Thyroid gland (tissue), 4 donors: ENCODE measurements around the gene UBASH3B. TPM values are rescaled to one million over a fixed set of nuclear protein-coding genes. Genes with fewer than 3 reads are reported as not detected.

Experiments used
- DNase-seq, 2 donors: peaks; one replicate each; pipeline ENCODE4 v3.0.0-alpha.2; 2019
- H3K27ac ChIP-seq, 3 donors: fragments of 200-600 bp; sonication (generic); 1 replicate in 2 of 3; 2 replicates in 1 of 3; pipeline ENCODE4 v1.5.1; 2016 to 2019; ENCODE audit warnings: mild to moderate bottlenecking in 1 of 3, moderate library complexity in 1 of 3
- H3K27me3 ChIP-seq: fragments of 200-600 bp; sonication (generic); one replicate; pipeline ENCODE4 v1.5.1; 2019
- H3K36me3 ChIP-seq, 2 donors: fragments of 200-600 bp; sonication (generic); one replicate each; pipeline ENCODE4 v1.5.1; 2016 to 2019
- H3K4me1 ChIP-seq, 2 donors: fragments of 200-600 bp; sonication (generic); one replicate each; pipeline ENCODE4 v1.5.1; 2017 to 2019
- H3K4me3 ChIP-seq, 3 donors: fragments of 200-600 bp; sonication (generic); replicated peaks in 1 of 3; 1 replicate in 2 of 3; 2 replicates in 1 of 3; pipeline ENCODE4 v1.5.1; 2016; ENCODE audit warnings: mild to moderate bottlenecking in 1 of 3
- H3K9me3 ChIP-seq: fragments of 200-600 bp; sonication (generic); one replicate; pipeline ENCODE4 v1.5.1; 2017
- POLR2A ChIP-seq, 2 donors: fragments of 450-650 bp; IDR thresholded peaks; one replicate each; pipeline ENCODE4 v1.6.1; 2017; ENCODE audit warnings: antibody characterized with exemption in 2 of 2, mild to moderate bottlenecking in 2 of 2, moderate library complexity in 1 of 2
- WGBS, 2 donors: methylation state at CpG; one replicate each; pipeline ENCODE4 v1.1.5; 2017; 5-methylcytosine and 5-hydroxymethylcytosine counted together
- intact Hi-C: fragments of 100-400 bp; cut with DNase I; formaldehyde crosslinking; loops from one replicate; pipeline ENCODE4 v1.15.1; 2023
- total RNA-seq, 4 donors: library from RNA; depleted of rRNA; stranded (reverse); fragments of >200 nt; gene quantifications; one replicate each; pipeline ENCODE4 v1.2.3, GENCODE V29; 2016
- TF ChIP-seq, protein P1 (sequence below), 6 experiments: fragments of 200-600 bp in 3 of 6; fragments of 450-650 bp in 3 of 6; sonication (generic) in 3 of 6; IDR thresholded peaks; one replicate each; pipeline ENCODE4 v1.5.1; 2016 to 2019; ENCODE audit warnings: antibody characterized with exemption in 6 of 6, mild to moderate bottlenecking in 2 of 6, inconsistent platforms in 1 of 6, moderate library complexity in 1 of 6

UBASH3B gene
- total RNA-seq, 4 donors from 2014 or later, result 4.3 to 16.6 (median 9.1) TPM

- Histone ChIP-seq H3K9me3 (no peaks in the 10 kb centered on the region), H3K4me3 (no peak overlapping the region), H3K4me1 (peaks cover 3 to 14% of the 10 kb centered on the region in 2 donors), H3K27ac (peak overlapping the region in 2 of 3 donors; percentile 27 to 59), H3K36me3 (no peaks in the 10 kb centered on the region), H3K27me3 (no peaks in the 10 kb centered on the region)
- WGBS, 2 donors, result 58 to 74% methylated on average over 14 of the region's 14 CpGs
- TF ChIP-seq POLR2A (IDR thresholded peaks at IDR 0.05), result no peak
- TF ChIP-seq, protein P1, sequence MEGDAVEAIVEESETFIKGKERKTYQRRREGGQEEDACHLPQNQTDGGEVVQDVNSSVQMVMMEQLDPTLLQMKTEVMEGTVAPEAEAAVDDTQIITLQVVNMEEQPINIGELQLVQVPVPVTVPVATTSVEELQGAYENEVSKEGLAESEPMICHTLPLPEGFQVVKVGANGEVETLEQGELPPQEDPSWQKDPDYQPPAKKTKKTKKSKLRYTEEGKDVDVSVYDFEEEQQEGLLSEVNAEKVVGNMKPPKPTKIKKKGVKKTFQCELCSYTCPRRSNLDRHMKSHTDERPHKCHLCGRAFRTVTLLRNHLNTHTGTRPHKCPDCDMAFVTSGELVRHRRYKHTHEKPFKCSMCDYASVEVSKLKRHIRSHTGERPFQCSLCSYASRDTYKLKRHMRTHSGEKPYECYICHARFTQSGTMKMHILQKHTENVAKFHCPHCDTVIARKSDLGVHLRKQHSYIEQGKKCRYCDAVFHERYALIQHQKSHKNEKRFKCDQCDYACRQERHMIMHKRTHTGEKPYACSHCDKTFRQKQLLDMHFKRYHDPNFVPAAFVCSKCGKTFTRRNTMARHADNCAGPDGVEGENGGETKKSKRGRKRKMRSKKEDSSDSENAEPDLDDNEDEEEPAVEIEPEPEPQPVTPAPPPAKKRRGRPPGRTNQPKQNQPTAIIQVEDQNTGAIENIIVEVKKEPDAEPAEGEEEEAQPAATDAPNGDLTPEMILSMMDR (IDR thresholded peaks at IDR 0.05), result no peak
- intact Hi-C loops, result no loop called here
- DNase-seq, result no peak
These were observed 35.5 kb downstream of the UBASH3B start for GRCh38 chr11:122690801-122691548.

GRCh38 chr11:122691549-122692150 is 36.1 kb downstream of the UBASH3B start:
- H3K27me3 ChIP-seq, result no peaks in the 10 kb centered on the region

DNA sequence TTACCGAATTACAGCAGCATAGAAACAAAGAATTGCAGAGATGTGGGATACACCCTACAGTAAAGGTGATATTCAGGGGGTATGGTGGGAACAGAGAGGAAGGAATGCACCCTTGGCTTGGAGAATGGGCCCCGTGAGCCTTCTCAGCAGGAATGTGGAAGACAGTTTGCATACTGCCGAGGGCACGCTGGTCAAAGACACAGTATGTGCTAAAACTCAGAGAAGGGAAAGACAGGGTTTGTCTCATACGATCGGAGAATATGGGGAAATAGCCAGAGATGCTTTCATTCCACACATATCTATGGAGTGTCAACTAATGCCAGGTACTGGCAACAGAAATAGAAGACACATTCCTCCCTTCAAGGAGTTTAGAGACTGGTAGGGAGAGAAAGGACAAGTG is 36.9 kb downstream of the UBASH3B start:
- Histone ChIP-seq H3K4me1 (peaks cover 0 to 10% of the 10 kb centered on the region in 2 donors), H3K27me3 (no peaks in the 10 kb centered on the region), H3K4me3 (no peak overlapping the region), H3K36me3 (no peaks in the 10 kb centered on the region), H3K27ac (no peak overlapping the region), H3K9me3 (no peaks in the 10 kb centered on the region)
- TF ChIP-seq, protein P1 (IDR thresholded peaks at IDR 0.05), result no peak
- no peak for TF ChIP-seq POLR2A (IDR thresholded peaks at IDR 0.05)
- WGBS, 2 donors, result 83 to 86% methylated on average over 6 of the region's 6 CpGs
- DNase-seq, result no peak
- intact Hi-C loops, result no loop called here

More at GRCh38 chr11:122691549-122692150, 36.1 kb downstream of the UBASH3B start:
- DNase-seq, result no peak
- no peak overlapping the region for H3K4me3 ChIP-seq
- WGBS, 2 donors, result 77 to 93% methylated on average over 4 of the region's 4 CpGs
- TF ChIP-seq, protein P1 (IDR thresholded peaks at IDR 0.05), result no peak
- no peak for TF ChIP-seq POLR2A (IDR thresholded peaks at IDR 0.05)
- H3K27ac ChIP-seq, result peak overlapping the region in 1 of 3 donors; percentile 59
- intact Hi-C loops, result no loop called here
- peaks cover 0 to 10% of the 10 kb centered on the region in 2 donors for H3K4me1 ChIP-seq
- no peaks in the 10 kb centered on the region for H3K9me3 ChIP-seq
- H3K36me3 ChIP-seq, result no peaks in the 10 kb centered on the region

DNA sequence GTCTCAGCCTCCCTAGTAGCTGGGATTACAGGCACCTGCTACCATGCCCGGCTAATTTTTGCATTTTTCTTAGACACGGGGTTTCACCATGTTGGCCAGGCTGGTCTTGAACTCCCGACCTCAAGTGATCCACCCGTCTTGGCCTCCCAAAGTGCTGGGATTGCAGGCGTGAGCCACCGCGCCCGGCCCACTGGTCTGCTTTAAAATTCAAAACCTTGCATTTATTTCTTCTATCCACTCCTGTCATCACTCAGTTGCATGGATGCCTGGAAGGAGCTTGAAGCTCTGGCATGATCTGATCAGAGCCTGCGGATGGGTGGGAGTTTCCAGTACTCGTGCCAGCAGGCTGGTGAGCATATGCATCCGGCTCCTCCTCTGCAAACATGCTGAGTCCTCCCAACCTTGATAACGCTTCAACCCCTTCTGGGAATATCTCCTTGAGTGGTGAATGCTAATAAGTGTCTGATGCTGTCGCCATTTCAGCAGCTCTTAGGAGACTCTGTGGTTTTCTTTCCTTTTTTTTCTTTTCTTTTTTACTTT is 39.6 kb downstream of the UBASH3B start:
- no peaks in the 10 kb centered on the region for H3K9me3 ChIP-seq
- no peak for DNase-seq
- TF ChIP-seq, protein P1 (IDR thresholded peaks at IDR 0.05), result no peak
- no peak for TF ChIP-seq POLR2A (IDR thresholded peaks at IDR 0.05)
- intact Hi-C loops, result no loop called here
- H3K27me3 ChIP-seq, result no peaks in the 10 kb centered on the region
- no peaks in the 10 kb centered on the region for H3K36me3 ChIP-seq
- no peak overlapping the region for H3K27ac ChIP-seq
- peaks cover 0 to 10% of the 10 kb centered on the region in 2 donors for H3K4me1 ChIP-seq
- WGBS, 2 donors, result 97 to 98% methylated on average over 13 of the region's 13 CpGs
- H3K4me3 ChIP-seq, result no peak overlapping the region

GRCh38 chr11:122696662-122697061 is 41.1 kb downstream of the UBASH3B start:
- peaks cover 0 to 4% of the 10 kb centered on the region in 2 donors for H3K4me1 ChIP-seq
- 72 to 82% methylated on average over 11 of the region's 11 CpGs for WGBS, 2 donors
- intact Hi-C loops, result no loop called here
- DNase-seq, result no peak
- no peaks in the 10 kb centered on the region for H3K9me3 ChIP-seq
- H3K36me3 ChIP-seq, result no peaks in the 10 kb centered on the region
- H3K4me3 ChIP-seq, result no peak overlapping the region
- TF ChIP-seq, protein P1 (IDR thresholded peaks at IDR 0.05), result no peak
- no peak for TF ChIP-seq POLR2A (IDR thresholded peaks at IDR 0.05)
- H3K27me3 ChIP-seq, result no peaks in the 10 kb centered on the region
- H3K27ac ChIP-seq, result no peak overlapping the region
